Loucy (cell line): ENCODE measurements around the gene TJP3.

Source experiments
- H2AFZ ChIP-seq: fragments of 200-600 bp; sonication (generic); 2 replicates; pipeline ENCODE4 v1.6.0; 2016; ENCODE audit warnings: antibody characterized with exemption, mild to moderate bottlenecking, low read length, moderate library complexity
- H3F3A ChIP-seq: fragments of 200-600 bp; 2 replicates; pipeline ENCODE4 v1.6.0; 2016; ENCODE audit warnings: antibody characterized with exemption, low read depth, mild to moderate bottlenecking
- H3K27me3 ChIP-seq: fragments of 200-600 bp; sonication (generic); 2 replicates; pipeline ENCODE4 v1.6.1; 2014; ENCODE audit warnings: low read length, mild to moderate bottlenecking; ENCODE audit not compliant: insufficient read depth, poor library complexity, severe bottlenecking
- H3K36me3 ChIP-seq: fragments of 200-600 bp; sonication (generic); 2 replicates; pipeline ENCODE4 v1.6.1; 2016; ENCODE audit warnings: low read length; ENCODE audit not compliant: insufficient read depth
- H3K4me1 ChIP-seq: fragments of 200-600 bp; sonication (generic); 2 replicates; pipeline ENCODE4 v1.5.1; 2014; ENCODE audit warnings: low read length, mild to moderate bottlenecking; ENCODE audit not compliant: insufficient read depth, poor library complexity, severe bottlenecking
- H3K4me2 ChIP-seq: fragments of 200-600 bp; sonication (generic); 2 replicates; pipeline ENCODE4 v1.6.0; 2014; ENCODE audit warnings: antibody characterized with exemption, low read length, low read depth, mild to moderate bottlenecking; ENCODE audit not compliant: poor library complexity, severe bottlenecking
- H3K4me3 ChIP-seq: fragments of 200-600 bp; sonication (generic); 2 replicates; pipeline ENCODE4 v1.5.1; 2014; ENCODE audit warnings: low read length, mild to moderate bottlenecking, mixed read lengths; ENCODE audit not compliant: poor library complexity, severe bottlenecking
- H3K79me2 ChIP-seq: fragments of 200-600 bp; sonication (generic); 2 replicates; pipeline ENCODE4 v1.6.1; 2014; ENCODE audit warnings: low read length; ENCODE audit not compliant: insufficient read depth
- H3K9ac ChIP-seq: fragments of 200-600 bp; sonication (generic); 2 replicates; pipeline ENCODE4 v1.6.0; 2014; ENCODE audit warnings: mild to moderate bottlenecking, low read depth, low read length, moderate library complexity; ENCODE audit not compliant: poor library complexity, severe bottlenecking
- H3K9me2 ChIP-seq: fragments of 200-600 bp; sonication (generic); replicated peaks from 2 replicates; pipeline ENCODE4 v1.6.1; 2016; ENCODE audit warnings: low read depth, low read length, mixed read lengths
- H3K9me3 ChIP-seq: fragments of 200-600 bp; sonication (generic); 2 replicates; pipeline ENCODE4 v1.6.1; 2014; ENCODE audit warnings: mild to moderate bottlenecking, antibody characterized with exemption, low read length, low read depth; ENCODE audit not compliant: insufficient read depth
- H4K20me1 ChIP-seq: fragments of 200-600 bp; sonication (generic); 2 replicates; pipeline ENCODE4 v1.6.0; 2014; ENCODE audit warnings: antibody characterized with exemption, low read length, mild to moderate bottlenecking; ENCODE audit not compliant: insufficient read depth, poor library complexity, severe bottlenecking
- EZH2phosphoT487 ChIP-seq: fragments of 200-600 bp; IDR thresholded peaks from 2 replicates; pipeline ENCODE4 v1.6.1; 2018; ENCODE audit warnings: antibody characterized with exemption, mild to moderate bottlenecking, moderate library complexity, borderline replicate concordance
- TF ChIP-seq, protein P1 (sequence below): fragments of 200-600 bp; sonication (generic); conservative IDR thresholded peaks from 2 replicates; pipeline ENCODE4 v1.5.1; 2014; ENCODE audit warnings: mild to moderate bottlenecking, antibody characterized with exemption, low read length

TJP3 gene

DNA sequence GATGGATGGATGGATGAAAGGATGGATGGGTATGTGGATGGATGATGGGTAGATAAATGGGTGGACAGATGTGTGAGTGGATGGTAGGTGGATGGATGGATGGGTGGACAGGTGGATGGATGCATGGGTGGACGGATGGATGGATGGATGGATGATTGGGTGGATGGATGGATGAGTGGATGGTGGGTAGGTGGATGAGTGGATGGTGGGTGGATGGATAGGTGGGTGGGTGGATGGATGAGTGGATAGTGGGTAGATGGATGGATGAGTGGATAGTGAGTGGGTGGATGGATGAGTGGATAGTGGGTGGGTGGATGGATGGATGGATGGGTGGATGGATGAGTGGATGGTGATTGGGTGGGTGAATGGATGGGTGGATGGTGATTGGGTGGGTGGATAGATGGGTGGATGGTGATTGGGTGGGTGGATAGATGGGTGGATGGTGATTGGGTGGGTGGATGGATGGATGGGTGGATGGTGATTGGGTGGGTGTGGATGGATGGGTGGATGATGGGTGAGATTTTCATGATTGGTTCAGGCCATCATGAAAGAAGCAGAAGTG, 68.4 kb downstream of the TJP3 start:
- Histone ChIP-seq H3K9me3 (no peaks in the 10 kb centered on the region), H3K27me3 (no peaks in the 10 kb centered on the region), H3K9ac (no peak overlapping the region), H4K20me1 (no peaks in the 10 kb centered on the region), H3K9me2 (no peaks in the 10 kb centered on the region), H3K36me3 (no peaks in the 10 kb centered on the region), H3K4me3 (no peak overlapping the region), H3K4me1 (no peaks in the 10 kb centered on the region), H3K79me2 (no peaks in the 10 kb centered on the region), H3K4me2 (no peak overlapping the region), H3F3A (no peaks in the 10 kb centered on the region), H2AFZ (no peak overlapping the region)
- TF ChIP-seq EZH2phosphoT487, result no peak
- TF ChIP-seq, protein P1, sequence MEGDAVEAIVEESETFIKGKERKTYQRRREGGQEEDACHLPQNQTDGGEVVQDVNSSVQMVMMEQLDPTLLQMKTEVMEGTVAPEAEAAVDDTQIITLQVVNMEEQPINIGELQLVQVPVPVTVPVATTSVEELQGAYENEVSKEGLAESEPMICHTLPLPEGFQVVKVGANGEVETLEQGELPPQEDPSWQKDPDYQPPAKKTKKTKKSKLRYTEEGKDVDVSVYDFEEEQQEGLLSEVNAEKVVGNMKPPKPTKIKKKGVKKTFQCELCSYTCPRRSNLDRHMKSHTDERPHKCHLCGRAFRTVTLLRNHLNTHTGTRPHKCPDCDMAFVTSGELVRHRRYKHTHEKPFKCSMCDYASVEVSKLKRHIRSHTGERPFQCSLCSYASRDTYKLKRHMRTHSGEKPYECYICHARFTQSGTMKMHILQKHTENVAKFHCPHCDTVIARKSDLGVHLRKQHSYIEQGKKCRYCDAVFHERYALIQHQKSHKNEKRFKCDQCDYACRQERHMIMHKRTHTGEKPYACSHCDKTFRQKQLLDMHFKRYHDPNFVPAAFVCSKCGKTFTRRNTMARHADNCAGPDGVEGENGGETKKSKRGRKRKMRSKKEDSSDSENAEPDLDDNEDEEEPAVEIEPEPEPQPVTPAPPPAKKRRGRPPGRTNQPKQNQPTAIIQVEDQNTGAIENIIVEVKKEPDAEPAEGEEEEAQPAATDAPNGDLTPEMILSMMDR, result no peak

DNA sequence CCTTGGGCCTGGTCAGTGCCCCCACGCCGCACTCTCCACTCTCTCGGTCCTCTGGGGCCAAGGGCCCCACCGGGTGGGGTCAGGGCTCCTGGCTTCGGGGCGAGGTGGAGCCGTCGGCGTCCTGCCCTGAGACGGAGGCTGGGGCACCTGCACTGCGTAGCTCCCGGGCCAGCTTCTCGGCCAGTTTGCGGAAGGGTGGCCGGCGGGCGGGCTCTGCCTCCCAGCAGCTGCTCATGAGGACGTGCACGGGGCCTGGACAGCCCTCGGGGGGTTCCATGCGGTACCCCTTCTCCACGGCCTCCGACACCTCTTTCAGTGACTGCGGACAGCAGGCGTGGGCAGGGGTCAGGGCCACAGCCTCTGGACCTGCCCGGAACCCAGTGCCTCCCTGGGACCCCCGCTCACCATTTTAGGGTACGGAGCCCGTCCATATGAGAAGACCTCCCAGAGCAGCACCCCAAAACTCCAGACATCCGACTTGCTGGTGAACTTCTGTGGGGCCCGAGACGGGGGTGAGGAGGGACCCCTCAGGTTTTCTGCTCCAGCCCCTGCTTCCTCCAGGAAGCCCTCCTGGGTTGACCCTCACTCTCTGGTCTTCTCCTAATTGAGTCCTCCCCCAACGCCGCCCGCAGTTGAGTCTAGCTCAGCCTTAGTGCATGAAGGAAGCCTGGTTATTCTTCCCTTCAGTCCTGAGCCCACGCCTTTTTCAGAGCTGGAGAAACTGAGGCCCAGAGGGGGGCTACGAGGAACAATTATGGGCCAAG, 70.1 kb downstream of the TJP3 start:
- Histone ChIP-seq H3K4me2 (no peak overlapping the region), H3K79me2 (no peaks in the 10 kb centered on the region), H4K20me1 (no peaks in the 10 kb centered on the region), H3K9me2 (no peaks in the 10 kb centered on the region), H3K9me3 (no peaks in the 10 kb centered on the region; the same call in 1 of the 2 replicates), H3K9ac (no peak overlapping the region), H3K27me3 (no peaks in the 10 kb centered on the region), H3F3A (no peaks in the 10 kb centered on the region), H3K36me3 (peaks cover 5% of the 10 kb centered on the region; the same call in 1 of the 2 replicates), H2AFZ (no peak overlapping the region), H3K4me3 (no peak overlapping the region), H3K4me1 (no peaks in the 10 kb centered on the region)
- no peak for TF ChIP-seq EZH2phosphoT487
- TF ChIP-seq, protein P1, result no peak

DNA sequence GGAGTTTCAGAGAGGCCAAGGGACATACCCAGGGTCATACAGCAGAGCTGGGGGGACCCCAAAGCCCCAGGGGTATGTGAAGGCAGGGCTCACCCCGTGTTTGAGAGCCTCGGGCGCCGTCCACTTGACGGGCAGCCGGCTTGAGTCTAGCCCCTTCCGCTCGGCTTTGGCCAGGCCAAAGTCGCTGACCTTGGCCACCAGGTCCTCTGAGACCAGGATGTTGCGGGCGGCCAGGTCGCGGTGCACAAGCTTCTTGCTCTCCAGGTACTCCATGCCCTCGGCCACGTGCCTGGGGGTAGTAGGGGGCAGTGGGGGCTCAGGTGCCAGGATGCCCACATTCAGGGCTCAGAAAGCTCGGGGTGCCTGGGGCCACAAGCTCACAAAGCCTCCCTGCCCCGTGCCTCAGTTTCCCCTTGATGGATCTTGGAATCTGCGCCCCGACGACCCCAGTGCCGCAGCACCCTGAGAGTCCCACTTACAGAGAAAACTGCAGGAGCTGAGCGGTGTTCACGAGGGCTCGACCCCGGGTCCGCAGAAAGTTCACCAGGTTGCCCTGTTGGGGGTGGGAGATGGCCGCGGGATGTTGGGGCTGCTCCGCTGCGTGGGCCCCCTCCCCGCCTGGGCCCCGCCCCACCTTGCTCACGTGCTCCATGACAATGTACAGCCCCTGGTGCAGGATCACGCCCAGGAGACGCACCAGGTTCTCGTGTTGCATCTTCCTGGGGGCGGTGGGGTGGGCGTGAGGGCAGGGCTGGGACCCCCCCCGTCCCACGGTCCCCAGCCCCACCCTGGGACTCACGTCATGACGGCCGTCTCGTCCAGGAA, 70.9 kb downstream of the TJP3 start:
- Histone ChIP-seq H3F3A (no peaks in the 10 kb centered on the region), H3K9ac (no peak overlapping the region), H3K9me2 (no peaks in the 10 kb centered on the region), H3K4me3 (no peak overlapping the region), H3K79me2 (no peaks in the 10 kb centered on the region), H3K4me2 (no peak overlapping the region), H3K9me3 (no peaks in the 10 kb centered on the region; the same call in 1 of the 2 replicates), H3K36me3 (peaks cover 5% of the 10 kb centered on the region; the same call in 1 of the 2 replicates), H2AFZ (no peak overlapping the region), H4K20me1 (no peaks in the 10 kb centered on the region), H3K27me3 (no peaks in the 10 kb centered on the region), H3K4me1 (no peaks in the 10 kb centered on the region)
- no peak for TF ChIP-seq EZH2phosphoT487
- TF ChIP-seq, protein P1, result no peak
